Umbilical cord (tissue), 2 donors: ENCODE data around the gene STAG1. TPM values are rescaled to one million over a fixed set of nuclear protein-coding genes. Genes with fewer than 3 reads are reported as not detected.
"Not testable (repeated sequence)": the region's sequence is repeated elsewhere in the genome, so short reads cannot be mapped to it uniquely, and the experiment has no call there.

ENCODE experiments used
- DNase-seq: peaks from one replicate; pipeline ENCODE4 v3.0.0-alpha.2; 2015; ENCODE audit warnings: low spot score
- total RNA-seq: library from RNA; depleted of rRNA; stranded (reverse); fragments of >200 nt; gene quantifications from one replicate; pipeline ENCODE4 v1.2.3, GENCODE V29; 2014; ENCODE audit warnings: low replicate concordance; ENCODE audit not compliant: insufficient read depth

Gene STAG1
- total RNA-seq, 1 donor from 2014 or later = 88.4 TPM

DNA sequence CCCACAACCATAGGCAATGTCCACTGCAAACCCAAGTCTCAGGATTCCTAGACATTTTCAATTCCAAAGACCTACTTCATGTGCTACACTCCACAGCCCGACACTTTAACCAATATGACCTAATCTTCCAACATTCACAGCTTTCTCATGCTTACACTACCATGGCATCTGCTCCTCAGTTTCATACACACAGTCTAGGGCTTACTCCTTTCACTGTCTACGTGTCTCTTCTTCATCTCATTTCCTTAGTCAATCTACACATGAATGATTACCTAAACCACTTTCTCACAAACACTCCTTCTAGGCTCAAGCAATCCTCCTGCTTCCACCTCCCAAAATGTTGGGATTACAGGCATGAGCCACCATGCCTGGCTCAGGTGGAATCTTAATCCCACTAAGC lies 106.3 kb downstream of the STAG1 start:
- no peak for DNase-seq

DNA sequence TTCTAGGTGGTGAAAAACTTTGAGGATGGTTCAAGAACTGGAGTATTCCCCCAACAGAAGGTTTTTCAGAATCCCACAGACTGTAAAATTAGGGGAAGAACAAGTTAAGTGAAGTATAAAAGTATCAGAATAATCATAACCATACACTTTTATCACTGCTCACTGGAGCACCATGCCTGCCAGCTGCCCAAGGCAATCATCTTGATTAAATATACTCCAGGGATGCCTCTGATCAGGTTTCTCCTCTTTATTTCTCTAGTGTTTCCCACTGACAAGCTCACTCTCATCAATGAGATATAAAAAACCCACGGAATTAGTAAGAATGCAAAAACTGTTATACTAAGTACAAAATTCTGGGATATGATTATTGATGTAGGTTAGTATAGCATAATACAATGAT lies 108.0 kb downstream of the STAG1 start:
- DNase-seq = no peak

GRCh38 chr3:136643380-136643779 lies 108.8 kb downstream of the STAG1 start:
- DNase-seq = not testable (repeated sequence)

DNA sequence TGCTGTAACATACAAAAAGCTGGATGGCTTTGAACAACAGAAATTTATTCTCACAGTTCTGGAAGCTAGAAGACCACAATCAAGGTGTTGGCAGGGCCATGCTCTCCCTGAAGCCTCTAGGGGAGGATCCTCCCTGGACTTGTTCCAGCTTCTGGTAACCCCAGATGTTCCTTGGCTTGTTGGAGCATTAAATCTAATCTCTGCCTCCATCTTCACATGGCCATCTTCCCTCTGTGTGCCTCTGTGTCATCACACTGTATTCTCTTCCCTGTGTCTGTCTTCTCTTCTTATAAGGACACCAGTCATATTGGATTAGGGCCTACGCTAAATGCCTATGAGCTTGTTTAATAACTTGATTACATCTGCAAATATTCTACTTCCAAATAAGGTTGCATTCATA lies 109.5 kb downstream of the STAG1 start:
- no peak for DNase-seq

DNA sequence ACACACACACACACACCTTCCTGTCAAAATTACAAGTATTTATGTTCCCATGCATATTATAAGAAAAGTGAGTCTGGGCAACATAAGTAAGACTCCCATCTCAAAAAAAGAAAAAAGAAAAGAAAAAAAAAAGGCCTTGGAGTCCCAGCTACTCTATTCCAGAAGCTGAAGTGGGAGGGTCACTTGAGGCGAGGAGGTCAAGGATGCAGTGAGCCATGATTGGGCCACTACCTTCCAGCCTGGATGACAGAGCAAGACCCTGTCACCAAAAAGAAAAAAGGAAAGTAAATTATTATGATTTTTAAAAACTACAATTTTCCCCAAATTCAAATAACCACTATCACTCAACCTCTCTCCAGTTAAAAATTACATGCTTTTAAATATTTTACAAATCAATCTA lies 113.1 kb downstream of the STAG1 start:
- no peak for DNase-seq

DNA sequence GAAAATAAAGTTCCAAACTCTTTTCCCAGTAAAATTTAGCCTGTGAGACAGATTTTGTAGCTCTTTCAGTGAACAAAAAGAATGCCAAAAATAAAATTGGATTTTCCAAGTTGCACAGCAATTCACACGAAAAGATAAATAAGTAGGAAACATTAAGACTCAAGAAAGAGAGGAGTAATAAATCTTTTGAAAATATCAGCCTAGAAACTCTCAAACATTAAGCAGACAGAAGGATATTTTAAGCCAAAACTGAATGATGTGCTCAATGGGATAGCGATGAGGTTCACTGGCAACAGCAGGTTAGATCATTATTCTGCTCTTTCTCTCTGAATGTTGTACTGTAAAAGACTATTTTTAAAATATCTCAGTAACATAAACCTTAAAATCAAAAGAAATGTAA lies 115.0 kb downstream of the STAG1 start:
- DNase-seq = no peak

DNA sequence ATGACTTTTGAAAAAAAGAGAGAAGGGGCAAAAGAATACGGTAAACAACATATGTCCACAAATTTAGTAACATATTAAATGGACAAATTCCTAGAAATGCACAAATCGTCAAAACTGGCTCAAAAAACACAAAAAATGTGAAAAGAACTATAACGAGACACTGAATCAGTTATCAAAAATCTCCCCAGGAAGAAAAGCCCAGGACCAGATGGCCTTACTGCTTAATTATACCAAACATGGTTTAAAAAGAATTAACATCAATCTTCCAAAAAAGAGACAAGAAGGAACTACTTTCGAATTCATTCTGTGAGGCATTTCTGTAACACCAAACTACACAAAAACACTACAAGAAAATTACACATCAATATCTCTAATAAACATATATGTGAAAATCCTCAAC lies 117.4 kb downstream of the STAG1 start:
- no peak for DNase-seq

GRCh38 chr3:136632625-136633081 lies 119.5 kb downstream of the STAG1 start:
- DNase-seq = no peak

DNA sequence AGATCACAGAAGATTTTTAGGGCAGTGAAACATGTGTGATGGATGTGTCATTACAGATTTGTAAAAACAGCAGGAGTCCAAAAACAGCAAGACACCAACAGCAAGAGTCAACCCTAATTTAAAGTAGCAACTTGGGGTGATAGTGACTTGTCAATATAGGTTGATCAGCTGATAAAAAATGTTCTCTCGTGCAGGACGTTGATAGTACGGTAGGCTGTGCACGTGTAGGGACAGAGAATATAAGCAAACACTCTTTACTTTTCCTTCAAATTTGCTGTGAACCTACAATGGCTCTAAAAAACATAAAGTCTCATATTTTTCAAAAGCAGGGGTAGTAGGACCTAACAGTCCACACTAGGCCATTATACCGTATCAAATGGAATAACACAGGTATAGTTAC lies 120.8 kb downstream of the STAG1 start:
- DNase-seq = no peak

- no peak for DNase-seq
Measured at GRCh38 chr3:136630915-136631314, 121.3 kb downstream of the STAG1 start.

DNA sequence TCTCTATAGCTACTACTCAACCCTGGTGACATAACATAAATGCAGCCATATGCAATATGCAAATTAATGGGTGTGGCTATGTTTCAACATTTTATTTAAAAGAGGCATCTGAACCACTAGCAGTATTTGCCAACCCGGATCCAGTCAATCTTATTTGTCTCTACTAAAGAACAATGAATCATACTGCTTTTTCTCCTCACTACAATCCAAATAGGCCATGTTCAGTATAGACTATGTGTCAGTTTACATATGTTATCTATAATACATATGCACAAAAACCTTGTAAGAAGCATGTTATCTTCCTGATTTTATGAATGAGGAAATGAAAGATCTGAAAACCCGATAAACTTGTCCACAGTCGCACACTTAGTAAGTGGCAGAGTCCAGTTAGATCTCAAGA lies 125.7 kb downstream of the STAG1 start:
- DNase-seq = no peak

GRCh38 chr3:136624894-136625815 lies 127.0 kb downstream of the STAG1 start:
- peak; percentile 14 for DNase-seq

GRCh38 chr3:136624371-136624770 lies 127.8 kb downstream of the STAG1 start:
- no peak for DNase-seq

GRCh38 chr3:136621628-136622027 lies 130.6 kb downstream of the STAG1 start:
- no peak for DNase-seq

DNA sequence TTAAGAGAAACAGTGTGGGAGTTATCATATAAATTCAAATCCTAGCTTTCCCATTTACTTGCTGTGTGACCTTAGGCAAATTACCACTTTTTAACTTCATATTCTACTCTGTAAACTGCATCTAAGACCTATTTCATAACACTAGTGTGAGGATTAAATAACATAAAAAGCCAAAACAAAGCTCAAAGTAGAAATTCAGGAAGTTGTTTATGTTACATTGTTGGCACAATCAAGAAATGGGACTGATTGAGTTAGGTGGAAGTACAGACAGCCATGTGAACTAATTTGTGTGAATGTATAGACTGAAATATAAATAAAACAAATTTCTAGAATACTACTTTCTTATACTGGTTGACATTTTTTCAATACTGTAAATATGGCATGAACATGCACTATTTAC lies 131.7 kb downstream of the STAG1 start:
- DNase-seq = no peak

DNA sequence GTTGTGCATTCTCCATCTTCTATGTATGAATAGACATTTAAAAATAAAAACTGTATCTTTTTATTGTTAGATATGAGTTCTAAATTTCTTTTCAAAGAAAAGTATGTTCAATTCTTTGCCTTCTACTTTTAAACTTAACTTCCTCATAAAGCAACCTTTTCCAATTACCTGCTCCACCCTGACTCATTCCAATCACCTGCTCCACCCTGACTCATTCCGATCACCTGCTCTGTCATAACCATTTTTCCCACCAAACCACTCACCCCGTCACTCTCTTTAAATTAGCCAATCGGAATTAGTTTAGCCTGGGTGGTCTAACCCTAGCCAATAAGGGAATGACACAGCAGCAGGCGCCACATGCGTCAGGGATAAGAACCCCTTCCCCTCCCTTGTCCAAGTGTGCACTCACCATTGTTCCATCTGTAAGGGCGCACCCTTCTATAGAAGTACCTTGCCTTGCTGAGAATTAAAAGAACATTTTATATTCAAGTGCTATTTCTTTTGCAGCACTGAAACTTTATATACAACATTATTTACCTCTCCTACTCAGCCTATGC lies 134.1 kb downstream of the STAG1 start:
- DNase-seq = not testable (repeated sequence)

DNA sequence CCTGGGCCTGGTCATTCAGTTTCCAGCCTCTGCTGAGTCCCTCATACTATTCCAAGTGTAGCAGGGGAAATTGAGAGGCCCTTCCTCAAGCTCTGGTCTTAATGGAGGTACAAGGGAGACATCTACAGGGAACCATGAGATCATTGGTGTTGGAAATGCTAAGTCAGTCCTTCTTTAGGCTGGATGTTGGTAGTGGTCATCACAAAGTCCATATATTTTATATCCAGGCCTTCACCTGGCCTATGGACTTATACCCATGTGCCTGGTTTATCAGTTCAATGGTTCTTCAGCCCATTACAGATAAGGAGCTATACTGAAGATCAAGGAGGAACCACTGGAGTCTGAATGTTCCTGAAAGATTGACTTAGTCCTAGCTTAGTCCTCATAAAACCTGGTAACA lies 135.0 kb downstream of the STAG1 start:
- no peak for DNase-seq

DNA sequence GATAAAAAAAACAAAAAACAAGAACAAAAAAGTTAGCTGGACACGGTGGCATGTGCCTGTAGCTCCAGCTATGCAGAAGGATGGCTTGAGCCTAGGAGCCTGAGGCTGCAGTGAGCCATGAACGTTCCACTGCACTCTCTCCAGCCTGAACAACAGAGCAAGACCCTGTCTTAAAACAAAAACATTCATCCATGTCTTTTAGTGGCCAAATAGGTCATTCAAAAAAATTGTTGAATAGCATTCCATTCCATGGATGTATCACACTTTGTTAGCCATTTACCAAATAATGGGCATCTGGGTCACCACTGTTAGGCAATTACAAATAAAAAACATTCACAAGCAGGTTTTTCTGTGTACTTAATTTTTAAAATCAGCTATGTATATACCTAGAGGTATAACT lies 139.7 kb downstream of the STAG1 start:
- no peak for DNase-seq

DNA sequence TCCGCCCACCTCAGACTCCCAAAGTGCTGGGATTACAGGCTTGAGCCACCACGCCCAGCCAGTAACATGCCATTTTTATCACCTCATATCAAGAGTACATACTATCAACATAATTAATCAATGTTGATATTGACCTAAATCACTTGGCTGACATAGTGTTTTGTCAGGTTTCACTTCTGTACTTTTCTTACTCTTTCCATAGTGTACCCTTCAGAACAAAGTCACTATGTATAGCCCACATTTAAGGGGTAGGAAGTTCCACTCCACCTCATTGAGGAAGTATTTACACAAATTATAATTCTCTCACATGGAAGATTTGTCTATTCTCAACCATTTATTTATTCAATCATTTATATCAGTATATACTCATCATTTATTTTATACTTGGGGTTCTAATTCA lies 145.2 kb downstream of the STAG1 start:
- DNase-seq = no peak

- not testable (repeated sequence) for DNase-seq
Measured at GRCh38 chr3:136606216-136606615, 146.0 kb downstream of the STAG1 start.

DNA sequence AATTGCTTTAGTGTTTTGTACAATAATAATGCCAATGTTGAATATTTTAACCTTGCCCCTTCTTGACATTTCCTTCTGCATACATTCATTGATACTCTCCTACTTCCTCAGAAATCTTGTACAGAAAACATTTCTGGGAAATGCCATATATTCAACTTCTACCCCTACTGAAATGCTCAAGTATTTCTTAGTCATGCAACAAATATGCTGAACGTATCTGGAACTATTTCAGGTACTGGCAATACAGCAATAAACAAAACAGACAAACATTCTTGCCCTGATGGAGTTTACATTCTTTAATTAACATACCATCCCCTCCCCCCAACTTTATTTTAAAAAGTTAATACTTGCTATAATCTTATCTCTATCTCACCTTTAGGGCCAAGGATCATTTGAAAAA lies 147.2 kb downstream of the STAG1 start:
- no peak for DNase-seq

DNA sequence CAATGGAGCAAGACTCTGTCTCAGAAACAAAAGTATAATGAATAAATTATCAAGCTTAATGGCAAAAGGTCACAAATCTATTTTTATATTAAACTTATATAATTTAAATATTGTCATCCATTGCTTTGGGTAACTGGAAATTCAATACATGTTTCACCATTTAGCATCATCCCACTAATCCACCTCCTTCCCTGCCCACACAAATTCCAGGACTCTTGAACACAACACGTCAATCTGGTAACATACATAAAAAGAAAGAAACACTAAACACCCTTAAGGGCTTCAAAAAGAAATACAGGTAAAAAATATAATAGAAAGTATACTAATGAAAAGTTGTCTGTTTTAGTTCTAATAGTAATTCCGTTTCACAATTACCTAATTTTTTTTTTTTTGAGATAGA lies 149.4 kb downstream of the STAG1 start:
- DNase-seq = no peak
